C4-2B (cell line): ENCODE results near the gene SLC29A4.

Experiments used
- CTCF ChIP-seq: fragments of 450-650 bp; conservative IDR thresholded peaks from 2 replicates; pipeline ENCODE4 v1.5.1; 2017; ENCODE audit warnings: mild to moderate bottlenecking
- ZFX ChIP-seq: fragments of 450-650 bp; IDR thresholded peaks from 2 replicates; pipeline ENCODE4 v1.6.1; 2017

DNA sequence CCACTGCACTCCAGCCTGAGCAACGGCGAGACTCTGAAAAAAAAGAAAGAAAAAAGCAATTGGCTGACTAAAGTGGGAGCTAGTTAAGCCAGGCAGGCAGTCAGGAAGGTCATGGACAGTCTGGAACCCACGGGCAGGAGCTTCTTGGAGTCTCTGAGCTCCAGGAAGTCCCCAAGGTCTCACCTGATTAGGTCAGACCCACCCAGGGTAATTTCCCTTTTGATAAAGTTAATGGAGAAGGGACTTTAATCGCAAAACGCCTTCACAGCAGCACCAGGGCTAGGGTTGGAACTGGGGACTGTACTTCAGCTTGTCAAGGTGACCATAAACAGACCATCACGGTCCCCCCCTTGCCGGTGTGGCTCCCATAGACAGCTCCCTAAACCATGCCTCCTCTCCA lies 6.6 kb downstream of the SLC29A4 start:
- TF ChIP-seq CTCF: no peak
- no peak for TF ChIP-seq ZFX
